IPS DF 19.7 (cell line): ENCODE results near the gene ZNF497.

Source experiments
- DNase-seq: peaks from one replicate; pipeline ENCODE4 v3.0.0-alpha.2; 2013; ENCODE audit warnings: low read depth, low spot score

The ZNF497 gene

DNA sequence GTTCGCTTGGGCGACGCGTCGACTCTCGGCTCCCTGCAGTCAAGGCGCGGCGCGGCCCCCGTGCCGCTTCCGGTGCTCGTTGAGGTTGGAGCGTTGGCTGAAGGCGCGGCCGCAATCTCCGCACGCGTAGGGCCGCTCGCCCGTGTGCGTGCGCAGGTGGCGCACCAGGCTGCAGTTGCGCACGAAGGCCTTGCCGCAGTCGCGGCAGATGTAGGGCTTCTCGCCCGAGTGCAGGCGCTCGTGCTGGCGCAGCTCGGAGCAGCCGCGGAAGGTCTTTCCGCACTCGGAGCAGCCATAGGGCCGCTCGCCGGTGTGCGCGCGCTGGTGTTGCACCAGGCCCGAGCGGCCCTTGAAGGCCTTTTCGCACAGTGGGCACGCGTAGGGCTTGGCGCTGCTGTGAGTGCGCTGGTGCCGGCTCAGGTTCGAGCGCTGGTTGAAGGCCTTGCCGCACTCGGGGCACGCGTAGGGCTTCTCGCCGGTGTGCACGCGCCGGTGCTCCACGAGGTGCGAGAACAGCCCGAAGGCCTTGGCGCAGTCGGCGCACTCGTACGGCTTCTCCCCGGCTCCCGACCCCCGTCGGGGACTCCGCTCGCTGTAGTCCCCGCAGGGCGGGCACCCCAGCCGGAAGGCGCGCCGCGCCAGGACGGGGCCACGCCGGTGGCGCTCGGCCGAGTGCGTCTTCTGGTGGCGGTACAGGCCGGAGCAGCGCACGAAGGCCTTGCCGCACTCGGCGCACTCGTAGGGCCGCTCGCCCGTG is 5.3 kb upstream of the ZNF497 start:
- no peak for DNase-seq

- no peak for DNase-seq
Observed at GRCh38 chr19:58366585-58367430, 4.3 kb upstream of the ZNF497 start.

DNA sequence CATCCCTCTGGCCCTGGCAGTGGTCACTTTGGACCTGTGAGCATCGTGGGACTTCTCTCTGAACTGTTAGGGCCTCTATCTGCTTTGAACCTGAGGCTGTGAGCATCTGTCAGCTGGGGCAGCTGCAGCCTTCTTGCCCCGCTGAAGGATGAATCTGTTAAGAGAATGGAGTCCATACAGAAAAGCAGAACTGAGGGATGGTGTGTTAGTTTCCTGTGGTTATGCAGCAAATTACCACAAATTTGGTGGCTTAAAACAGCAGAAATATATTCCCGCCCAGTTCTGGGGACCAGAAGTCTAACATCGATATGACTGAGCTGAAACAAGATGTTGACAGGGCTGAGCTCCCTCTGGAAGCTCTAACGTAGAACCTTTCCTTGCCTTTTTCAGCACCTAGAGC is 1.6 kb upstream of the ZNF497 start:
- no peak for DNase-seq

DNA sequence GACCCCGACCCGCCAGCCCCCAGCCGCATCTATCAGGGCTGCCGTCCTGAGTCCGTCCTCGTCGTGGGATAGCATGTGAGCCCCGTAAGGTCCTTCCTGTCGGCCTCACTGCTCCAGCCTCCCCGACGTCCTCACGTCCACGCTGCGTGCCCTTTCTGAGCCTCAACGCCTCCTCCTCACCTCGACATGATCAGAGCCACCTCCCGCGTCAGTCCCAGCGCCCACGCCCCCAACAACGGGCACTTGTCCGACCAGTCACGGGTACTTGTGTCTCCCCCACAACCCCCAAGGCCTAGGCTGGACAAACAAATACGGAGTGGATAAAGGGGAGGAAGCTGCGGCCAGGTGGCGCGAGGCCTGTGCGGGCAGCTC is 665 bp downstream of the ZNF497 start:
- DNase-seq, result no peak

DNA sequence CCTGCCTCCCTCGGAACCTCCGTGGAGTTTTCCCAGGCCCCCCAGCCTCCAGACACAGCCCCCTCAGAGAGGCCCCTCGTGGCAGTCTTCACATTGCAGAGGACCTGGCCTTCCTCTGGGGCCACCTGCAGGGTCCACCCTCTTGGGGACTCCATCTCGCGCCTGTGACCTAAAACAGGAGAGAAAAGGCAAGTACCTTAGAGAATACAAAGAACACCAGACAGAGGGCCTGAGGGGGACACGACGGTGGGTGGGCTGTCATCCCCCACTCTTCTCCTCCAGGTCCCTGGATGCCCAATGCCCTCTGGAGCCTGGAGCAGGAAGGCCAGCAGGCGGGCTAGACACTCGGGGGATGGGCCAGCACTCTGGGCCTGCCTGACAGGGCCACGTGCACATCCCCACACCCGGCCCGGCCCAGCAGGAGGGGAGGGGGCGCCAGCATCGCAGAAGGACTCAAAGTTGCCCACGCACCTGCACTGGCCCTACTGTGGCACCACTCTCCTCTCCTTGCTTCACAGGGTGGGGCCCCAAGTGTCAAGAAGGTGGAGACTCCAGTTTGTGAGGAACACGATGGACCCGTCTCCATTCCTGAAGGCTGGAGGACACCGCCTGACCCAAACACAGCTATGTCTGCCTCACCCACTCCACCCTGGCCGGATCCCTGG is 4.9 kb downstream of the ZNF497 start:
- DNase-seq, result no peak

GRCh38 chr19:58356766-58357480 is 5.6 kb downstream of the ZNF497 start:
- no peak for DNase-seq

DNA sequence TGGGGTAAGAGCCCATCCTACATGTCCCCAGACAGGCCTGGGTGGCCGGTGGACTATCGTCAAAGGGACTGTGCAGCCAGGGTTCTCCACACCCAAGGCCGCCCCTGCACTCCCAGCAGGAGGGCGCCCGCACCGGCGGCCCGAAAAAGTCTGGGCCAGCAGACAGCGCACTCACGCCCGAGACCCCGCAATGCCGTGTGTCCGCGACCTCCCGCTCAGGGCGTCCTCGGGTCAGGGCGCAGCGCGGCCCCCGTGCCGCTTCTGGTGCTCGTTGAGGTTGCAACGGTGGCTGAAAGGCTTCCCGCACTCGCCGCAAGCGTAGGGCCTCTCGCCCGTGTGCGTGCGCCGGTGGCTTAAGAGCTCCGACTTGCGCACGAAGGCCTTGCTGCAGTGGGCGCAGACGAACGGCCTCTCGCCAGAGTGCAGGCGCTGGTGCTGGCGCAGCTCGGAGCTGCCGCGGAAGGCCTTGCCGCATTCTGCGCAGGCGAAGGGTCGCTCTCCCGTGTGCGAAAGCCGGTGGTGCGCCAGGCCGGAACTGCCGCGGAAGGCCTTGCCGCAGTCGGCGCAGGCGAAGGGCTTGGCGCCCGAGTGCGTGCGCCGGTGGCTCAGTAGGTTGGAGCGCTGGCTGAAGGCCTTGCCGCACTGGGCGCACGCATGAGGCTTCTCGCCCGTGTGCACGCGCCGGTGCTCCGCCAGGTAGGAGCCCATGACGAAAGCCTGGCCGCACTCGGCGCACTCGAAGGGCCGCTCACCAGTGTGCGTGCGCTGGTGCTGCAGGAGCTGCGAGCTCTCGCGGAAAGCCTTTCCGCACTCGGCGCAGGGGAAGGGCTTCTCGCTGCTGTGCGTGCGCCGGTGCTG is 6.4 kb downstream of the ZNF497 start:
- no peak for DNase-seq

- no peak for DNase-seq
Observed at GRCh38 chr19:58355215-58355796, 7.2 kb downstream of the ZNF497 start.

DNA sequence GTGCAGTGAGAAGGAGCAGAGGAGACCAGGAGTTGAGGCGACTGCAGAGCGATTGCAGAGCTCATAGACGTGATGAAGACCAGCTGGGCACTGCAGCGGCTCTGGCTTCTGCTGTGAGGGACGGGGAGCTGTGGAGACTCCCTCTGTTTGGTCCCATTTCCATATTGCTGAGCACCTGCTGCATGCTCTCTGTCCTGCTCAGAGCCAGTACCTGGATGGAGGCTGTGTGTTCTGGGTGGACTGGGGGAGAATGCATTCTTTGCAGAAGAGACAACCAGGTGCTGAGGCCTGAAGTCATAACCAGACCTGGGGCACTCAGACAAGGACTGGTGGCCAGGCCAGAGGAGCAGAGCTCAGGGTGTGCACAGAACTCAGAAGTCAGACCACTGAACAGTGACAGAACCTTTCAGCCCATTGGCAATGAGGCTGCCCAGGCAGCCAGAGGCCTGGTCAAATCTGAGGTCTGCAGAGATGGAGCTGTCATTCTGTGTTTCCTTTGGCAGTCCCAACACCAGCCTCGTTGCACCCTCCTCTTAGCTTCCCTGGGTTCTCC is 8.0 kb downstream of the ZNF497 start:
- DNase-seq, result no peak

DNA sequence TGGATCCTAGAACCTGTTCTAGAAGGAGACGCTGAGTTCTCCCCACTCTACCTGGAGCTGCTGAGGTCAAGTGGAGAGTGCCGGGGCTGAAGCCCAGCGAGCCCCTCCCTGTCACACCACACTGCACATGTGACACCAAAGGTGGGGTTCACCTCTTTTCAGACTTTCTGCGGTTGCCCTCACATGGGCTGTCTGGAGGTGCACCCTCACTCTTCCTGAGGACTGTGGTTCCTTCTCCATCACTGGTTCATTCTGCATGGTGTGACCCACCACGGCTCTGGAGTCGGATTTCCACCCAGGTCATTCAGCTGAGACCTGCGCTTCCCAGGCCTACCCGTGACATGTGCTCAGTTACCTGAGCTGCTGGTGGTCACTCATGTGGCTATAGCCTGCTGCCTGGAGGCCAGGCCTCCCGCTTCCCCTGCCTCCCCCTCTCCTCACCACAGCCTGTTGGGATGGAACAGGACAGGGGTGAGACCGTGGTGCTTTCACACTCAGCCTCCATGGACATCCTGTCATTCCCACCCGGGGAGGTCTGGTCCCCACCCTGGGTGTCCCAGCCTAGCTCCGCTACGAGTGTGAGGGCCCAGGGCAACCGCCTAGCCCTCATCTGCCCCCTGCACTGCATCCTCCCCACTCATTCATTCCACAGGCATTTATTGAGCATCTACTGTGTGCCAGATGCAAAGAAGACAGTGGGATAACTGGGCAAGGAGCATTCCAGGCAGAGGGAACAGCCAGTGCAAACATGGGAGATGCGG is 8.7 kb downstream of the ZNF497 start:
- DNase-seq, result no peak

- no peak for DNase-seq
Observed at GRCh38 chr19:58352760-58353671, 9.5 kb downstream of the ZNF497 start, which contains the start of gene A1BG. A1BG (minus strand) TSS chr19:58353492; CDS start chr19:58353437, 55 bp downstream.

- no peak for DNase-seq
Observed at GRCh38 chr19:58351990-58352755, 10.4 kb downstream of the ZNF497 start.

DNA sequence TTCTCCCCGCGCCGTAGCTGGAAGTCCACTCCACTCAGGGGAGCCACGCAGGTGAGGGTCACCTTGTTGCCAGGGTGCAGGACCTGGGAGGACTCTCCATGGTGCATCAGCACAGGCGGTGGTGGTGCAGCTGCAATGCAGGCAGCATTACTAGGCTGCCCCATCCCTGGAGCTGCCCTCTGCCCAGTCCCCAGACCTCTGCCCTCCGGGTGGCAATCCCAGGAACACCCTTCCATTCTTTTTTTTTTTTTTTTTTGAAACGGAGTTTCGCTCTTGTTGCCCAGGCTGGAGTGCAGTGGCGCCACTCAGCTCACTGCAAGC is 11.0 kb downstream of the ZNF497 start:
- DNase-seq, result no peak

GRCh38 chr19:58350871-58351557 is 11.5 kb downstream of the ZNF497 start:
- DNase-seq, result no peak

DNA sequence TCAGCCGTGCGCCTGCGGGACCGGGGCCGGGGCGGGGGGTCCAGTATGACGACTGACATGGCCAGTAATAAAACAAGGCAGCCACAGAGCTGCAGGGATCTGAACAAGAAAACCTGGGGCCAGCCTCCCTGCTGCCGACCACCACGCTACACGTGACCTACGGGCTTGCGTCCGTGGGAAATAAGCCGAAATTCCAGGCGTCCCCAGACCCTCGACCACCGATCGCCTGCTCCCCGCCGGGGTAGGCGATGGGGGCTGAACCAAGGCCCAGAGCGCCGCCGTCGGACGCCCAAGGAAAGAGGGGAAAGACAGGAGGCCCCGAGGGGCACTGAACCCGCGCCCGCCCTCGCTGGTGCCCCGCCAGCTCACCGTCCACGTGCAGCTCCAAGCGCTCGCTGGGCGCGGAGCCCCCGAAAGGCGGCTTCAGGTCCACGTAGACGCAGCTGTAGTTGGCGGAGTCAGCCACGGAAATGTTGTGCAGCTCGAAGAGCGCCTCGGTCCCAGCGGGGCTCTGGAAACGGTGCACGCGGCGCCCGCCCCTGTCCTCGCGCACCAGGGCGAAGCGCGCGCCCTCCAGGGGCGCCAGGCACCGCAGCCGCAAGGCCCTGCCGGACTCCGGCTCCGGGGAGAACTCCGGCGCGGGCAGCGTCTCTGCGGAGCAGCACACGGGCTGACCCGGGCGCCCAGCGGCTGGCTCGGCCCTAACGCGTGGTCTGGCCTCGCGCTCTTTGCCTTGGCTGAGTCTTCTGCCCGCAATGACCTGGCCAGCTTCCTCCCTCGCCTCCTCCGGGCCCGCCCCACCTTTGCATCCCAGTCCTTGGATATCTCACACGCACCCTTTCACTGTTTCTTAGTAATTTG is 12.3 kb downstream of the ZNF497 start:
- no peak for DNase-seq

GRCh38 chr19:58349590-58349989 is 13.0 kb downstream of the ZNF497 start:
- no peak for DNase-seq
